Activated CD4-positive, alpha-beta T cell treated with anti-CD3 and anti-CD28 coated beads, Interleukin-10, Interleukin-2, amounts not matched to agents 100 ng/mL and 50 ng/mL, durations not matched to agents 16 hours and 8 hours (primary cell): ENCODE results near the gene PLXNA4.
"Not testable (repeated sequence)": the region's sequence is repeated elsewhere in the genome, so short reads cannot be mapped to it uniquely, and the experiment has no call there.

Experiments
- DNase-seq: peaks from one replicate; pipeline ENCODE4 v3.0.0-alpha.2; 2020

The PLXNA4 gene

DNA sequence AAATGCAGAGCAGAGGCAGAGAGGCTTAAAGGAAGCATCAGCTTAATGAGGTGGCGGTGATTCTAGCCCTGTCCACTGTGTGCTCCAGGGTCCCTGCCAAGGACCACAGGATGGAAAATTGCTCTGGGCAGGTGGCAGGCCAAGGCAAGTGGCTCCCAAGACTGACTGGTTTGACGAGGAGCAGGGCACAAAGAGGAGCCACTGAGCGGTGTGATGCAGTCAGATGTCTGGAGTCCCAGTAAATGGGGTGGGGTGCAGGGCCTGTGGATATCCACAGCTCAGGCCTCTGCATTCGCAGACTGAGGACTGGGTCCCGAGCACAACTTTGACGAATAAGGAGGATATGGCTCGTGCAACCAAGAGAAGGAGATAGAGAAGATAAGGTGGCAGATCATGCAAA lies 385.6 kb downstream of the PLXNA4 start:
- DNase-seq, result no peak

DNA sequence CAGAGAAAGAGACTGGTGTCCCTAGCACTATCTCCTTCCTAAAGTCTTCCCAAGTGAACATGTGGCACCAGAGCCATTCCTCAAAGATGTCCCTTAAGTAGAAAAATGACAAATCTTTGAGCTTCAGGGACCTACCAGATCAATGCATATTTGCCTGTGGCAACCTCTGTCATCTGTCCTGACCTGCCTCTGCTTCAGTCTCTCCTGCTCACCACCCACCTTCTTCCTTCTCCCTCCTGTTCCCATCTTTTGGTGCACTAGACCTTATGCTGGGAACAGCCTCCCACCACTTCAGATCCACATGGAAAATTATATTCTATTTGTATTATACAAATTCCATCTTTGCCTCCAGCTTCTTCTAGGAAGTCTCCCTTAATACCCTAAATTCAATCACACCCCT lies 386.4 kb downstream of the PLXNA4 start:
- DNase-seq, result no peak

DNA sequence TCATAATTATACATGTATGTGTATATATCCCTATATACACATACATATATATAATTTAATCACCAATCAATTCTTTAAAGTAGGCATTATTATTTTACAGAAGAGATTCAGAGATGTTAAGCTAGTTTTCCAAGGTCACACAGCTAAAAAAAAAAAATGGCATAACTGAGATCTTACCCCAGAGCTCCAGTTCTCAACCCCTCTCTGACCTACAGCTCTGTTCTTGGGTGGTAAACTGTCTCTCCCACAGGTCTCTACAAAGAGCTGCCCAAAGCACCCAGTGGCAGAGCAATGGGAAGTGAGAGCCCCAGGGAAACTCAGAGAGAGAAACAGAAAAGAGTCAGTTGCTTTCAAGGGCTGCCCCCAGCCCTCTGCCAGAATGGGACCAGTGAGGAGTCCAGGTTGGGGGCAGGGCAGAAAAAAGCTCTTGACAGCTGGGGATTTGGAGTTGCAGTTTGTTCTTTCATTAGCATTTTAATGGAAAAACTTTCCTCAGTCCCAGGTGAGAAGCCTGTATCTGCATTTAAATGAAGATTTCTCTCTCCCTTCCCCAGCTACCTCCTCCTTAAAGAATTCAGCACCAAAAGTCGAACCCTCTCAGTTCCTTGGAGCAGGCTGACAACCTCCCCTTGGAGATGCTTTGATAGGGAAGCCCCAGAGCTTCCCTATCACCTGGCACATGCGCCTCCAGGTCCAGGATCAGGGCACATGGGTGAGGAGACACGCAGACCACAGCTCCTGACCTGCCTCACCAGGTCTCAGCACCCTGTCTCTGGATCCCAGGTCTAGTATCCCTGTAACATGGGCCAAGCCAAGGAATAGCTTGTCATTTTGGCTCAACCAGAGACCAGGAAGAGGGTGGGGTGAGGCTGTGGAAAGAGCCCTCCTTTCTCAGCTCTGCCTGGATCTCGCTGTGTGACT lies 388.1 kb downstream of the PLXNA4 start:
- no peak for DNase-seq

DNA sequence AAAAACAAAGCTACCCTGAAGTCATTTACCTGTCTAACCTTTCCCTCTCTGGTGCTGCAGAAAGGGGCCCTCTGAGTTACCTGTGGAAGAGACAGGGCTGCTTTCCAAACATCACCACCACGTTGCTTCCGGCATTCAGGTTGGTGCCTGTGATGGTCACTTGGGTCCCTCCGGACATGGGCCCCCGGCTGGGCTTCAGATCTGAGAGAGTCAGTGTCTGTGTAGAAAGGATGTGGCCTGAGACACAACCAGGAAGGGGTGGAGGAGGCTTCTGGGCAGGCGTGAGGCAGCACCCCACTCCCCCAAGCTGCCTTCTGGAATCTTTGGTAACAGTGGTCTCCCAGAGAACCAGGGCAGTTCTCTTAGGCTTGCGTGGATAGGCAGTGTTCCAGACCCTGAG lies 388.9 kb downstream of the PLXNA4 start:
- DNase-seq, result no peak

DNA sequence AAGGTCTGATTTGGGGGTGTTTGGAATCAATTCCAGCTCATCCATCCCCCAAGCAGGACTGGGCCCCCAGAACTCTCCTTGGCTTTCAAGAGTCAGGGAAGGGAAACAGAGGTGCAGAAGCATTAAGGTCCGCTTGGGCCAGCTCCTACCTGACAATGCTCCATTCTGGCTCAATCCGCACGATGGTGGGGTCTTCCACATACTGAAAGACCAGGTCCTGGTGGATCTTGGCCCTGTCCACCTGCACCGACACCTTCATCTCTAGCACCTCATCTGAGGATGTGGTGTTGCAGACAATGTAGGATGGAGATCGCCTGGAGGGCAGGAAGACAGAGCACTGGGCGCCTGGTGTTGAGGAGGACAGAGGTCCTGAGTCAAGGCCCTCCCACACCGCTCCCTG lies 391.1 kb downstream of the PLXNA4 start:
- no peak for DNase-seq

DNA sequence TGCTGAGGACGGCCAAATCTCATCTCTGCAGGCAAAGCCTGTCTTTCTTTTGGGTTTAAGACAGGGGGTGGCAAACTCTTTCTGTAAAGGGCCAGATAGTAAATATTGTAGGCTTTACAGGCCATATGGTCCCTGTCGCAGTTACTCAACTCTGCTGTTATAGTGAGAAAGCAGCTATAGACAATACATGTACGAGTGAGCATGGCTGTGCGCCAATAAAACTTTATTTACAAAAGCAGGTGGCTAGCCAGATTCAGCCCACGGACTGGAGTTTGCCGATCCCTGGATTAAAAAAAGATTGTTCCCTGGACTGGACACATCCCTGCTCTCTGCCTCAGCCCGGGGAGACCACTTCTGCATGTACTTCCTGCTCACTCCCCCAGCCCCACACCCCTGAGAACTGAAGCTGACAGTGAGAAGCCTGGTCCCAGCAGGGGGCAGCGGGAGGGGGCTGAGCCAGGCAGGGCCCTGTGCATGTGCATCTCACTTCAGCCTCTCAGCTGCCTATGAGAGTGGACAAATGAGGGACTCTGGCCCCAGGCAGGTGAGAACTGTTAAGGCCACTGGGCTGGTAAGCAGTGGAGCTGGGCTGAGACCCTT lies 392.4 kb downstream of the PLXNA4 start:
- DNase-seq, result no peak

DNA sequence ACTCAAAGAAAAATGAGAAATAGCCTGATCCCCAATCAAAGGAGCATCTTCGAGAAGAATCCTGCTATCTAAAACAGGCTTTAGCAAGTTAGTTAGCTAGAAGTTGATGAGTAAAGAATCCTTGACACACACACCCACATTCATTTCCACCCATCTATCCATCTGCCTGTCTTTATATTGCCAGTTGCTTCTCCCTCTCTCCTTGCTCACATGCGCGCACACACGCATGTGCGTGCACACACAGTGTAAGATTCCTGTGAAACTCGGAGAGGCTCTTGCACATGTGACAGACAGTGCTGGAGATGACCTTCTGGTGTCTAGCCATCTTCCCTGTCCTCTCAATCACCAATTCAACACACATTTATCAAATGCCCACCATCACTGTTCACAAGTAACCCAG lies 393.3 kb downstream of the PLXNA4 start:
- no peak for DNase-seq

DNA sequence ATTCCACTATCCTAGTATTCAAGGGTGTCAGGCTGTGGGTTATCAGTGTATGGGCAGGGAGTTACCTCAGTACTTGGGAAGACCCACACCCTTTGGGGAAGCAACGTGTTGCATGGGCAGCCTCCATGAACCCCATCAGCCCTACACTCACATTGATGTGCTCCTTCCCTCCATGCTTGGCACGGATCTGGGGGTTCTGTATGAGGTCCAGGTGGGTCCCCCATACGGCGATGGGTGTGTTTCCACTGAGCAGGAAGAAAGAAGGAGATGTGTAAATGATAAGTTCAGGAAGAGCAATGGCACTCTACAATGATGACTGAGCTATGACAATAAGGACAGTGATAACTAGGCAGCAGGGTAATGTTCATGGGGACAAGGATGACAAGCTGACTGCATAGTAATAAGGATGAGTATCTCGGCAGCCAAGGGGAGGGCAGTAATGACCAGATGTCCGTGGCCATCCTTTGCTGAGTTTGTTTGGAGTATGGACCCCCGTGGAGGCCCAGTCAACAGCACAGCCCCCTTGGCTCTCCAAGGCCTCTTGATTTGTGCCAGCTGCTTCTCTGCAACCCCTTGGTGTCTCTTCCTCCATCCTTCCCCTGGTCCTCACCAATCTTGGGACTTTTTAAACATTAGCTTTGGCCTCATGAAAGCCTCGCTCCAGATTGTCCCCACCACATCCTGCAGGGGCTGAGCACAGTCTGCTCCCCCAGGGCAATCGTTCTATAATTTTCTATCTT lies 394.2 kb downstream of the PLXNA4 start:
- no peak for DNase-seq

DNA sequence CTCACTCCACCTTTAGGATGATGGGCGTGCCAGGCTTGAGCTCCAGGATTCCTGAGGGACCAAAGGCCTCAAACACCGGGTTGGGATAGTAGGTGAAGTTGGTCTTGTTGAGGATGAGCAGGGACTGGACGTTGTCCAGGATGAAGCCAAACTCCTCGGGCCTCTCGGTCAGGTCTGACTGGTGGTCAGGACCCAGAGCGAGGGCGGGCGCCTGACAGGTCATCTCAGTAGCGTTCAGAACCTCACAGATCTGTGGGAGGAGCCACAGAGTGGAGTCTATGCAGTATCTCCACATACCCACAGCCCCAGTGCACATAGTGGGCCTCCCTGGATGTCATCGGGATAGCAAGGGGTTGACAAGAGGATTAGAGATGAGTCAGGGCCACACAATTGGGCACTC lies 394.9 kb downstream of the PLXNA4 start:
- DNase-seq, result no peak

DNA sequence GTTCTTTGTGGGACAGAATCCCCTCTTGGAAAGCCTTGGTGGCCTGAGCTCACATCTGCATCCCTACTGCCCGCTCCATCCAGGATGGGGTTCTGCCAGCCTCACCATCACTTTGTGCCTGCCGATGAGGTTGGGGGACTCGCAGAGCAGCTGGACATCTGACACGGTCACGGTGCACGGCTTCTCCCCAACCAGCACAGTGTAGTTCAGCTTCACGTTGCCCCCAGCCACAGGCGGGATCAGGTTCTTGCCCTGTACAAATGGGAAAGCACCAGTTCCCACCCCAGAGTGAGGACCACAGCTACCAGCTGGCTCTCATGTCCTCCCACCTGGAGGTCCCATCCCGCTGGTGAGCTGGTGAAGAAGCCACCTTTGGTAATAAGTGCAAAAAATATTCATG lies 395.8 kb downstream of the PLXNA4 start:
- DNase-seq, result no peak

DNA sequence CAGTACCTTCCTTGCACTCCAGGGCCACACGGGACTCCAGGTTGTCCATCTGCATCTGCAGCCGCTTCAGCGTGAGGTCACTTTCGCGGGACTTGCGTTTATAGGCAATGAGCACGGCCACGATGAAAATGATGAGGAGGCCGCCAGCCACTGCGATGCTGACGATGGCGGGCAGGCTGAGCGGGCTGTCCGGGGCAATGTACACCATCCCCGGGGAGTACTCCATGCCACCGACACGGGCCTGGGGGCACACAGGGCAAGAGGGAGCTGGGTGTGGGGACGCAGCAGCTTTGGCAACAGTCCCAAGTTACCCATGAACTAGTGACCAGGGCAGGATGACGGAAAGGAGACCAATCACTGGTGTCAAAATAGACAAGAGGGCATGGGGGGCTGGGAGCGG lies 396.6 kb downstream of the PLXNA4 start:
- no peak for DNase-seq

DNA sequence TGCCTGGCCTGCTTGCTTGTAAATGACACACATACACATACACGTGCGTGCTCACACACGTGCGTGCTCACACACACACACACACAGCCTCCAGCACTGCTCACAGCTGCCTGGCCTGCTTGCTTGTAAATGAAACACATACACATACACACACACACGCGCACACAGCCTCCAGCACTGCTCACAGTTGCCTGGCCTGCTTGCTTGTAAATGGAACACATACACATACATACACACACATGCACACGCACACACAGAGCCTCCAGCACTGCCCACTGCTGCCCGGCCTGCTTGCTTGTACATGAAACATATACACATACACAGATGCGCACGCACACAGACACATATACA lies 397.2 kb downstream of the PLXNA4 start:
- DNase-seq, result no peak

DNA sequence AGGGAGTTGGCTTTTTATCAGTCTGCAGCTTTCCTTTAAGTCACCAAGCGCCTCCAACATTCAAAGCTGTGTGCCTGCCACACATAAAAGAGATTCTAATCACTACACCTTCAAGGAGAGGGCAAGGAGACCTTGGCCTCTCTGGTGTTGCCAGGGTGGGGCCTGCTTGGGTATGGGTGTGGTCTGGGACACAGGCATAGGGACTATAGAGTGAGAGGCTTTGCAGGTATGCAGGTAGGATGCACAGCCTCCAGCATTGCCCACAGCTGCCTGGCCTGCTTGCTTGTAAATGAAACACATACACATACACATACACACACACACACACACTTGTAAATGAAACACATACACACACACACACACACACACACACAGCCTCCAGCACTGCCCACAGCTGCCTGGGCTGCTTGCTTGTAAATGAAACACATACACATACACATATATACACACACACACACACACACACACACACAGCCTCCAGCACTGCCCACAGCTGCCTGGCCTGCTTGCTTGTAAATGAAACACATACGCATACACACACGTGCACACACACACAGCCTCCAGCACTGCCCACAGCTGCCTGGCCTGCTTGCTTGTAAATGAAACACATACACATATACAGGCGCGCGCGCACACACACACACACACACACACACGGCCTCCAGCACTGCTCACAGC lies 397.7 kb downstream of the PLXNA4 start:
- DNase-seq, result not testable (repeated sequence)

DNA sequence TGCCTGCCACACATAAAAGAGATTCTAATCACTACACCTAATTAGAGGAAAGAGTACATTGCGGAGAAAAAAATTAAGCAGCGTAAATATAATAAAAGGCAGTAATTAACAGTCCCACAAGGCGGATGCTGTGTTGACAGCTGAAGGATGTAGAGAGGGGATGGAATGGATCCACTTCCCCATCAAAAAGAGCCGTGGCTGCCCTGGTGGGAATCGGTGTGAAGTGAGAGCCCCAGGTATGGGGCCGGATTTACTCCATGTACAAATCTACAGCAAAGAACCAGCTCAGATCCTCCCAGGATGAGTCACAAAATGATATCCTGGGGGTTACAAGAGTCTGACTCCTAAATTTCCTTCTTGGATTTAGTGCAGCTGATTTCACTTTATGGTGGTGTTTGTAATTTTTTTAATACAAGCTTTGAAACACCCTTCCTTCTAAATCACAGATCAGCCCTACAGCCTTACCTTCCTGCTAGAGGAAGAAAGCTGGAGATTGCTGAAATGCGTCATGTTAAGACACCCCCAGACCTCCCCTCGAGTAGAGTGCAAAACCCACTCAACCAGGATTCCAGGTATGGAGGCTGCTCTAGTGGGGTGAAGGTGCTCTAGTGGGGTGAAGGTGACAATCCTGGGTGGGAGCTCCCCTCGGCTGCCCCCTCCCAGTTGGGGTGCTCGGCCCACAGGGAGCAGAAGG lies 398.4 kb downstream of the PLXNA4 start:
- no peak for DNase-seq

DNA sequence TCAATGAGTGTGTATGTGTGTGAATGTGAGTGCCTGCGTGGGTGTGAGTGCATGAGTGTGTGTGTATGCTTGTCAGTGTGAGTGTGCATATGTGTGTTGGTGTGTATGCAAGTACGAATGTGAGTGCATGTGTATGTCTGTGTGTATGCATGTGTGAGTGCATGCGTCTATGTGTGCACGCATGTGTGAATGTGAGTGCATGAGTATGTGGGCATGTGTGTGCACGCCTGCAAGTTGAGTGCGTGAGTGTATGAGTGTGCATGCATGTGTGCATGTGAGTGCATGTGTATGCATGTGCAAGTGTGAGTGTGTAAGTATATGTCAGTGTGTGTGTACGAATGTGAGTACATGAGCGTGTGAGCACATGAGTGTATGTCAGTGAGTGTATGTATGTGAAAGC lies 399.6 kb downstream of the PLXNA4 start:
- no peak for DNase-seq

DNA sequence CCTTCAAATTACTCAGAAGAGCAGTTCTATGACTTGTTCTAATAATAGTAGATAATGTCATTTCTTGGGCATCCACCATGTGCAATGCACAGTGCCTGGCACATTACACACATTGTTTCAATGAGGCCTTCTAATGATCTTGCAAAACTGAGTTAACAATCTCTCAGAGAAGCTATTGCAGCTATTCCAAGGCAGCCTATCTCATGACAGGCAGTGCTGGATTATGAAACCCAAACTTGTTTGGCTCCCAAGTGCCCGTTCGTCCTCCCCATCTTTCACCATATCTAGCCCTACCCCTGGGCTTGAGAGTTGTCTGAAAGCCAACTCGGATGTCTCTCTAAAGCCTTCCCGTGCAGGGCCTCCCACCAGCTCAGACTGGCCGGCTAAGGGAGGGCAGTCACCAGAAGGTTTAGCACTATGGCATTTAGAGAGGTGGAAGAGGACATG lies 405.1 kb downstream of the PLXNA4 start:
- no peak for DNase-seq

DNA sequence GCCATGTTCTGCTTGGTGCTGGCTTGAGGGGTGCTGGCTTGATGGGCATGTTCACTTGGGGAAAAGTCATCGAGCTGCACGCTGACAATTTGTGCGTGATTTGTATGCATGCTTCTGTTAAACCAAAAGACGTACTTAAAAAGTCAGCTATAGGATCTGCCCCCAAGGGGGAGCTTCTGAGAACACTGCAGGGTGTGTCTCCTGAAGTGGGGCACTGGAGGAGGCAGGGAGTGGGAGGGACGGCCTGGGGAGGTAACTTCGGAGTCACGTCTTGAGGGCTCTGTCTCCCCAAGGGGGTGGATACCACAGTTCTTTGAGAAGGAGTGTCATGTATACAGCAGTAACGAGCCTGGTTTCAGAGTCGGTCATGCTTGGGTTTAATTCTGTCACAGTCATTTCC lies 406.5 kb downstream of the PLXNA4 start:
- no peak for DNase-seq

DNA sequence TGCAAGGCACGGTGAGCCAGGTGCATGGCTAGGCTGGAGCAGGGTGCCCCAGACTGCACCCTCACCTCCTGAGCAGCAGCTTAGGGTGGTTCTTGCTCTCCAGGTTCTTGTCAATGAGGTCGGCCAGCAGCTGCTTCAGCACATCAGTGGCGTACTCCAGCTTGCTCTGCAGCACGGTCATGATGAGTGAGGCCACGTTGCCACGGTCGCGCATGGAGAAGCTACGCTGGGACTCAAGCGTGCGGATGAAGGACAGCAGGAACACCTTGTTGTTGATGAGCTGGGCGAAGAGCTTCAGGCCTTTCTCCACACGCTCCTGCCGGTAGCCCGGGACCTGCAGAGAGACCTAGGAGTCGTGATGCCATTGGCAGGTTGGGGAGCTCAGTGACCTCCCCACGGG lies 408.0 kb downstream of the PLXNA4 start:
- no peak for DNase-seq

DNA sequence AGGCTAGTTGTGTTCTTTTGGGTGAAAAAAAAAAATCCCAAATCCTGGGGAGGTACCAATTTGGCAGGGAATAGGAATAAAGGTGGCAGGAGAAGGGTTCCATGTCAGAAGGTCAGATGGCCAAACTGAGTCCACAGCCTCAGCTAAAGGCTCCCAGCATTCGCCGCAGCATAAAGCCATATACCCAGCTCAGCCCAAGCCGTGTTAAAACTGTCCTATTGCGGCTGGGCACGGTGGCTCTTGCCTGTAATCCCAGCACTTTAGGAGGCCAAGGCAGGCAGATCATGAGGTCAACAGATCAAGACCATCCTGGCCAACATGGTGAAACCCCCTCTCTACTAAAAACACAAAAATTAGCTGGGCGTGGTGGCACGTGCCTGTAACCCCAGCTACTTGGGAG lies 410.6 kb downstream of the PLXNA4 start:
- not testable (repeated sequence) for DNase-seq

DNA sequence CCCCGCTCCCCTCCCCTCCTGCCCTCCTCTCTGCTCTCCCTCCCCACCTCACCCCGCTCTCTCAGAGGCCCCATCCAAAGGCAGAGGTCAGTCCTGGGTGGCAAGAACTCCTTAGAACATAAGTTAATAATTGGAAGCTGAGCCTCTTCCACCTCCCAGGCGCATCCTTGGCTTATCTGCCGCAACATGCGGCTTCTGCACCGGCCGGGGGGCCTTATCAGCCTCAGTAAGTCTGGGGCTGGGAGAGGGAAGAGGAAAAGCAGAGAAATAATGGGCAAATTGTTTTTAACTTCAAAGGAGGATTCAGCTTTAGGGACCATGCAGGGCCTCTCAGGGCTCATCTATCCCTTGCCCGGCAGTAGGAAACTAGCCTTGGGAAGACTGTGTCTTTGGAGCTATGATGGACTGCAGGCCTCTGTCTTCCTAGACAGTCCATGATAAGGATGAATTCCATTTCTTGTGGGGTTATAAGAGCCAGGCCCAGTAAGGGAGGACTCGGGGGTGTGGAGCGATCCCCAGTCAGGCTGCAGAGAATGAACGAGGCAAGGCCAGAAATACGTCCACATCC lies 411.6 kb downstream of the PLXNA4 start:
- DNase-seq, result no peak

DNA sequence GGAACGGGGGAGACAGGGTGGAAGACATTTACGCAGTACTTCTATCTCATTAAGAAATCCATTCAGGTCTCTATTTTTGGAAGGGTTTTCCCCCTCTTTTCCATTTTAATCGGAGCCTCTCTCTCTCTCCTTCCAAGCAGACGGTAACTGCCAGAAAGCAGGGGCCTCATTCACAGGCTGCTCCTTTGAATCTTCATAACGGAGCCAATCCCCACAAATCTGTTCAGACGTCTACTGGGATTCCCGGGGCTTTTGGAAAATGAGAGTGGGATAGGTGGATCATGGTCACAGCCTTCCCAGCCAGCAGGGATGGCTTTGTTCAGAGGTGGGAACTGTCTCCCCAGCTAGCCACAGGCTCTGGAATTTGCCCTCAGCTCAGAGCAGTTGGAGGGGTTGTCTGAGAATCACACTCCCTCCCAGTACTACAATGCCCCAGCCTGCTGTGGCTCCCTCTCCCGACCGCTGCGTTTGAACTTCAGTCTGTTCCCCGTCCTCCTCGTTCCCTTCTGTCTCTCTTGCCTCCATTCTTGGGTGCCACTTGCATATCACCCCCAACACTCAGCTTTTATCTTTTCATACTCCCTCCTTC lies 413.6 kb downstream of the PLXNA4 start:
- no peak for DNase-seq

DNA sequence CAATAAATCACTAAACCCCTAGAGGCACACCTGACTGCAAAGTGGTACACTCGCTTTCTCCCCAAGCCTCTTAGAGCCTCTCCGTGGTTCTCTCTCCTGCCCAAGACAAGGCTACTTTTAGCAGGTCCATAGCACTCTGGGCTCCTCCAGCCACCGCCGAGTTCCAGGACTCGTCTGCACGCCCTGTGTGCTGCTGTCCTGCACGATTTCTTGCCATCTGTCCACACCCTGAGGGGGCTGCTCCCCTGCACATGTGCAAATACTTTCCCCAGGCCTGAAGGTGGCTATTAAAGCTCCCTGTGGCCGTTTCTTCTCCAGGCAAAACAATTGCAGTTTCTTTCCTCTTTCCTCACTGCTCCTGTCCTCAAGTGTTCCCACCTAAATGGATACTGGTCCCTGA lies 414.3 kb downstream of the PLXNA4 start:
- no peak for DNase-seq
